Right lobe of liver (tissue), 4 donors: ENCODE data around the gene MYO9A.

Source experiments
- CTCF ChIP-seq, 4 donors: fragments of 200-600 bp in 3 of 4; fragments of 450-650 bp in 1 of 4; IDR thresholded peaks; one replicate each; pipeline versions ENCODE4 v1.5.1 to v1.8.0; 2016 to 2022; ENCODE audit warnings: antibody characterized with exemption in 4 of 4, mild to moderate bottlenecking in 2 of 4
- POLR2A ChIP-seq: fragments of 450-650 bp; IDR thresholded peaks from one replicate; pipeline ENCODE4 v1.6.1; 2017; ENCODE audit warnings: antibody characterized with exemption, mild to moderate bottlenecking
- donor health status: DM: no; HTN: no; CAD: no.
- donor health status: DM: no; HTN: no; CAD: no.
- donor health status: DM: no; HTN: yes; CAD: no.

- TF ChIP-seq CTCF (IDR thresholded peaks at IDR 0.05) (no peak), POLR2A (no peak)
Measured at GRCh38 chr15:71931261-71931660, 186.7 kb downstream of the MYO9A start.
